ENCODE data around the gene NT5DC2.

NT5DC2 gene

DNA sequence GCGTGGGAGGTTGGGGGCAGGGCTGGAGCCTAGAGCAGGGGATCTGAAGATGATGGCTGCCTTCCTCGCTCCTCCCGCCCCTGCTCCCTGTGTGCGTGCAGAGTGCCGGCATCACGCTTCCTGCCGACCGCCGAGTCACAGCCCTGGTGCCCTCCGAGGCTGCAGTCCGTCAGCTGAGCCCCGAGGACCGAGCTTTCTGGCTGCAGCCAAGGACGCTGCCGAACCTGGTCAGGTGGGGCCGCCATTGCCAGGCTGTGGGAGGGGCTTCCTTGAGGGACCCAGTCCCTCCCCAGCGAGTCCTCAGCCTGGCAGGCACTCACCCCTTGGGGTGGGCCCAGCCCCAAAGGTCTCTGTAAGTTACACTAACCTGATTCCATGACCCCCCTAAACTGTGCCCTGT, 20.9 kb downstream of the NT5DC2 start:
- no peak for DNase-seq (ENCODE audit: low read depth in 1 of 2, low spot score in 1 of 2)

- no peak for DNase-seq (ENCODE audit: low read depth in 1 of 2, low spot score in 1 of 2)
These were observed 21.6 kb downstream of the NT5DC2 start for GRCh38 chr3:52512105-52512504.

GRCh38 chr3:52511509-52511908, 22.1 kb downstream of the NT5DC2 start:
- no peak for DNase-seq (ENCODE audit: low read depth in 1 of 2, low spot score in 1 of 2)

- no peak for DNase-seq (ENCODE audit: low read depth in 1 of 2, low spot score in 1 of 2)
These were observed 23.8 kb downstream of the NT5DC2 start for GRCh38 chr3:52509753-52510328.

DNA sequence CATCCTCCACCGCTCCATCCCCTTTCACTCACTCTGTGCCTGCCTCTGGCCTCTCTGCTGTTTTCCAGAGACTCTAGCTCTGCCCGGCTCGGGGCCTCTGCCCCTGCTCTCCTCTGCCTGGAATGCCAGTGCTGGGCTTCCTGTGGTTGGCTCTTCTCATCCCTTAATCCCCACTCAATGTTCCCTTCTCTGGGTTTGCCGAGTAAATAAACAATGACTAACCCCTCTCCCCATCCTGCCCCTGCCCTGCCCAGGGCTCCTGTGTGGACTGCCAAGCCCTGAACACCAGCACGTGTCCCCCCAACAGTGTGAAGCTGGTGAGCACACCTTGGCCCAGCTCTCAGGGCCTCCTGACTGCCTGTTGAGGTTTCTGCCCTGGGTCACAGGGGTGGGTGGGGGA, 26.3 kb downstream of the NT5DC2 start:
- DNase-seq (ENCODE audit: low read depth in 1 of 2, low spot score in 1 of 2) = no peak

- DNase-seq (ENCODE audit: low read depth in 1 of 2, low spot score in 1 of 2) = no peak
These were observed 27.2 kb downstream of the NT5DC2 start for GRCh38 chr3:52506266-52506966.

GRCh38 chr3:52504977-52505376, 28.7 kb downstream of the NT5DC2 start:
- DNase-seq (ENCODE audit: low read depth in 1 of 2, low spot score in 1 of 2) = no peak

- DNase-seq (ENCODE audit: low read depth in 1 of 2, low spot score in 1 of 2) = no peak
These were observed 29.8 kb downstream of the NT5DC2 start for GRCh38 chr3:52503788-52504424.

DNA sequence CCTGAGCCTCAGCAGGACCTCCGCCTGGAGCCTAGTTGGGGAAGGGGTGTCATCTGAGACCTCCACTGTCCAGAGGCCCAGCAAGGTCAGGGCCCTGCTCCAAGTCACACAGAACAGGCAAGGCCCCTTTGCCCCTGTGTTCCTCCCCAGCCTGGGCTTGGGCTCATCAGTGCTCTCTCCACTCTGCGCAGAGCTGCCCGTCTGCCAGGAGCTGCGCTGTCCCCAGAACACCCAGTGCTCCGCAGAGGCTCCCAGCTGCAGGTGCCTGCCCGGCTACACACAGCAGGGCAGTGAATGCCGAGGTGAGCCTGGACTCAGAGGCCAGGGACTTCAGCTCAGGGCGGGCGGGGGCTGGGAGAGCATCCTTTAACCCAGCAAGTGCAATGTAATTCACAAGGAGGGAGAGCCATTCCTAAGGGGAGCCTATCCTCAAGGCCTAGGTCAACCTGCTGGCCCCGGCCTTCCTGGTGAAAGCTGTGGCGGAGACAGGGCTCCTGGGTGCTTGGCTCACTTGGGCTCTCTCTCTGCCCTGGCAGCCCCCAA, 30.8 kb downstream of the NT5DC2 start:
- no peak for DNase-seq (ENCODE audit: low read depth in 1 of 2, low spot score in 1 of 2)

DNA sequence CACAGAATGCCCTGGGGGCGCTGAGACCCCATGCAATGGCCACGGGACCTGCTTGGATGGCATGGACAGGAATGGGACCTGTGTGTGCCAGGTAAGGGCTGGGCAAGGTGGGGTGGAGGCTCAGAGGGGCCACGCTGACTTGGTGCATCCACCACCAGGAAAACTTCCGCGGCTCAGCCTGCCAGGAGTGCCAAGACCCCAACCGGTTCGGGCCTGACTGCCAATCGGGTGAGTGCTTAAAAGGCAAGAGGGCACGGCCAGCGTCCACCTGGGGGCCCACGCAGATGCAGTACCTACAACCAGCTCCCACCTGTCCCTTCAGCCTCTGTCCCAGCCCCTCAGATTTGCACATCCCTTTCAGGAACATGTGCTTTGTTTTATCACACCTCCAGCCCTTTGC, 31.7 kb downstream of the NT5DC2 start:
- no peak for DNase-seq (ENCODE audit: low read depth in 1 of 2, low spot score in 1 of 2)

DNA sequence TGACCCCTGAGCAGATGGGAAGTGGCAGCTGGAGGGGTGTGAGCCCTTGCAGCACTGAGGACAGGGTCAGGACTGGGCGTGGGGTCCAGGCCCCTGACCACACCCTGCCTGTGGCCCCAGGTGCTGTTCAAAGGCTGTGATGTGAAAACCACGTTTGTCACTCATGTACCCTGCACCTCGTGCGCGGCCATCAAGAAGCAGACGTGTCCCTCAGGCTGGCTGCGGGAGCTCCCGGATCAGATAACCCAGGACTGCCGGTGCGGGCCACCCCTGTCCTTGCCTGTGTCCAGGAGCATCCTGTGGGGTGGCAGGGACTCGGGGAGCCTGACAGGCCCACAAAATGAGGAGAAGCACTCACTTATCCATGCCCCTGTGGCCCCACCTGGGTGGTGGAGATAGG, 32.6 kb downstream of the NT5DC2 start:
- DNase-seq (ENCODE audit: low read depth in 1 of 2, low spot score in 1 of 2) = no peak

- DNase-seq (ENCODE audit: low read depth in 1 of 2, low spot score in 1 of 2) = no peak
These were observed 35.3 kb downstream of the NT5DC2 start for GRCh38 chr3:52498137-52499054.

- DNase-seq (ENCODE audit: low read depth in 1 of 2, low spot score in 1 of 2) = no peak
These were observed 37.7 kb downstream of the NT5DC2 start for GRCh38 chr3:52495777-52496602.

- DNase-seq (ENCODE audit: low read depth in 1 of 2, low spot score in 1 of 2) = no peak
These were observed 38.7 kb downstream of the NT5DC2 start, which contains the start of gene STAB1 for GRCh38 chr3:52494886-52495495. STAB1 (plus strand) TSS chr3:52495338; CDS start chr3:52495414, 76 bp downstream.

DNA sequence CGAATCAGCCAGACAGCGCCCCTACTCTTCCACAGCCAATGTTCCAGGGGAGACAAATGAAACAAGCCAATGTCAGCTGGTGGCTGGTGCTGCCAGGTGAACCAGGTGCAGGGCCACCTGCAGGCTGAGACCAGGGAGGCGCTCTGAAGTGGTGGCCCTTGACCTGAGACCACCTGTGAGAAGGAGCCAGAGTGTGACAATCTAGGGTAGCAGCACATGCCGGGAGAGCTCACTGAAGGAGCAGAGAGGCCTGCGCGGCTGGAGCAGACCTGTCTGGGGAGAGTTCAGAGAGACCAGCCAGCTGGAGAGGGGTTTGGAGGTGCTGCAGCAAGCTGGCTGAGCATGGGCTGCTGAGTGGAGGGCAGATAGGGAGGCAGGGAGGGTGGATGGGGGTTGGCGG, 39.2 kb downstream of the NT5DC2 start:
- DNase-seq (ENCODE audit: low read depth in 1 of 2, low spot score in 1 of 2) = no peak

GRCh38 chr3:52493232-52494017, 40.2 kb downstream of the NT5DC2 start:
- DNase-seq (ENCODE audit: low read depth in 1 of 2, low spot score in 1 of 2) = no peak

DNA sequence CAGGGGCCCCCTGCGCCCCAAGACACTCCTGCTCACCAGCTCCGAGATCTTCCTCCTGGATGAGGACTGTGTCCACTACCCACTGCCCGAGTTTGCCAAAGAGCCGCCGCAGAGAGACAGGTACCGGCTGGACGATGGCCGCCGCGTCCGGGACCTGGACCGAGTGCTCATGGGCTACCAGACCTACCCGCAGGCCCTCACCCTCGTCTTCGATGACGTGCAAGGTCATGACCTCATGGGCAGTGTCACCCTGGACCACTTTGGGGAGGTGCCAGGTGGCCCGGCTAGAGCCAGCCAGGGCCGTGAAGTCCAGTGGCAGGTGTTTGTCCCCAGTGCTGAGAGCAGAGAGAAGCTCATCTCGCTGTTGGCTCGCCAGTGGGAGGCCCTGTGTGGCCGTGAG, 41.6 kb downstream of the NT5DC2 start:
- DNase-seq (ENCODE audit: low read depth in 1 of 2, low spot score in 1 of 2) = no peak

DNA sequence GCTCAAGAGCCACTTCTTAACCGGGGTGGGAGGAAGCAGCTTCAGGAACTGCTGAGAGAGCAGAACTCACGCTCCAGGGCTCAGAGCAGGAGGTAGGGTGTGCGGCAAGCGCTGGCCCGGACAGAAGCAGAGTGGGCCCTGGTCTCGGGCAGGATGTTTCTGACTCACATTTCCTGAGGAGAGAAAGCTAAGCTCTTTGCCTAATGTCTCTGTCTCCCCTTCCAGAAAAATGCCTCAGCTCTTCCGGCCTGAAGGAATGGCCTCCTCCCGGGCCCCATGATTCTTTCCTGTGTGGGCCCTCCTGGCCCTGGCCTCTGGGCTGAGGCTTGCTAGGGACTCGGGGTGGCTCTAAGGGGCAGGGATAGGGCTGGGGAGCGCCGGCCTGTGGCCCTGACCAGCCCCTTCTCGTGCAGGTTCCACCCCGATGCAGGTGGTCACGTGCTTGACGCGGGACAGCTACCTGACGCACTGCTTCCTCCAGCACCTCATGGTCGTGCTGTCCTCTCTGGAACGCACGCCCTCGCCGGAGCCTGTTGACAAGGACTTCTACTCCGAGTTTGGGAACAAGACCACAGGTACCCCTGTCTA, 42.6 kb downstream of the NT5DC2 start:
- no peak for DNase-seq (ENCODE audit: low read depth in 1 of 2, low spot score in 1 of 2)

Measured in stimulated activated CD4-positive, alpha-beta T cell treated with anti-CD3 and anti-CD28 coated beads, Interleukin-15, amount 100 ng/mL, for 1 hour (primary cell).